Measurements from ENCODE around the gene VPS13C. TPM values are rescaled to one million over a fixed set of nuclear protein-coding genes. Genes with fewer than 3 reads are reported as not detected.

Gene VPS13C
- total RNA-seq, 1 experiment from 2014 or later: 20.9 TPM

- no peak overlapping the region for H3K4me3 Mint-ChIP-seq
- no peaks in the 10 kb centered on the region for H3K9me3 Mint-ChIP-seq
- POLR2A ChIA-PET: interaction anchor here (0.6 kb wide), 1 partner anchor 1475 kb away, joined by 3 read pairs; no protein-coding TSS in a partner anchor
- no peaks in the 10 kb centered on the region for H3K27me3 Mint-ChIP-seq (ENCODE audit: low read depth)
- no peaks in the 10 kb centered on the region for H3K36me3 Mint-ChIP-seq
- ATAC-seq: no peak
- H3K27ac Mint-ChIP-seq: no peak overlapping the region
- CTCF ChIA-PET: interaction anchor here (1.5 kb wide), 1 partner anchor 147 kb away, joined by 5 read pairs; no protein-coding TSS in a partner anchor
- no peak for DNase-seq (ENCODE audit: low spot score)
- H3K4me1 Mint-ChIP-seq: no peaks in the 10 kb centered on the region; the same call in 1 of the 2 replicates
- TF ChIP-seq JAZF1 (CRISPR knock-in tag; IDR thresholded peaks at IDR 0.05): no peak
- no peak for TF ChIP-seq FOXK1 (CRISPR knock-in tag; IDR thresholded peaks at IDR 0.05)
- no peak for TF ChIP-seq EMX1 (CRISPR knock-in tag; IDR thresholded peaks at IDR 0.05)
- TF ChIP-seq, protein P1, sequence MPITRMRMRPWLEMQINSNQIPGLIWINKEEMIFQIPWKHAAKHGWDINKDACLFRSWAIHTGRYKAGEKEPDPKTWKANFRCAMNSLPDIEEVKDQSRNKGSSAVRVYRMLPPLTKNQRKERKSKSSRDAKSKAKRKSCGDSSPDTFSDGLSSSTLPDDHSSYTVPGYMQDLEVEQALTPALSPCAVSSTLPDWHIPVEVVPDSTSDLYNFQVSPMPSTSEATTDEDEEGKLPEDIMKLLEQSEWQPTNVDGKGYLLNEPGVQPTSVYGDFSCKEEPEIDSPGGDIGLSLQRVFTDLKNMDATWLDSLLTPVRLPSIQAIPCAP (CRISPR knock-in tag; IDR thresholded peaks at IDR 0.05): no peak
- TF ChIP-seq GABPB1 (CRISPR knock-in tag; IDR thresholded peaks at IDR 0.05): no peak
- no peak for TF ChIP-seq KAT7 (CRISPR knock-in tag; IDR thresholded peaks at IDR 0.05; ENCODE audit: borderline replicate concordance)
- TF ChIP-seq, protein P2, sequence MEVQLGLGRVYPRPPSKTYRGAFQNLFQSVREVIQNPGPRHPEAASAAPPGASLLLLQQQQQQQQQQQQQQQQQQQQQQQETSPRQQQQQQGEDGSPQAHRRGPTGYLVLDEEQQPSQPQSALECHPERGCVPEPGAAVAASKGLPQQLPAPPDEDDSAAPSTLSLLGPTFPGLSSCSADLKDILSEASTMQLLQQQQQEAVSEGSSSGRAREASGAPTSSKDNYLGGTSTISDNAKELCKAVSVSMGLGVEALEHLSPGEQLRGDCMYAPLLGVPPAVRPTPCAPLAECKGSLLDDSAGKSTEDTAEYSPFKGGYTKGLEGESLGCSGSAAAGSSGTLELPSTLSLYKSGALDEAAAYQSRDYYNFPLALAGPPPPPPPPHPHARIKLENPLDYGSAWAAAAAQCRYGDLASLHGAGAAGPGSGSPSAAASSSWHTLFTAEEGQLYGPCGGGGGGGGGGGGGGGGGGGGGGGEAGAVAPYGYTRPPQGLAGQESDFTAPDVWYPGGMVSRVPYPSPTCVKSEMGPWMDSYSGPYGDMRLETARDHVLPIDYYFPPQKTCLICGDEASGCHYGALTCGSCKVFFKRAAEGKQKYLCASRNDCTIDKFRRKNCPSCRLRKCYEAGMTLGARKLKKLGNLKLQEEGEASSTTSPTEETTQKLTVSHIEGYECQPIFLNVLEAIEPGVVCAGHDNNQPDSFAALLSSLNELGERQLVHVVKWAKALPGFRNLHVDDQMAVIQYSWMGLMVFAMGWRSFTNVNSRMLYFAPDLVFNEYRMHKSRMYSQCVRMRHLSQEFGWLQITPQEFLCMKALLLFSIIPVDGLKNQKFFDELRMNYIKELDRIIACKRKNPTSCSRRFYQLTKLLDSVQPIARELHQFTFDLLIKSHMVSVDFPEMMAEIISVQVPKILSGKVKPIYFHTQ (CRISPR knock-in tag; IDR thresholded peaks at IDR 0.05): no peak
- TF ChIP-seq ATF1 (CRISPR knock-in tag; IDR thresholded peaks at IDR 0.05): no peak
- TF ChIP-seq, protein P3, sequence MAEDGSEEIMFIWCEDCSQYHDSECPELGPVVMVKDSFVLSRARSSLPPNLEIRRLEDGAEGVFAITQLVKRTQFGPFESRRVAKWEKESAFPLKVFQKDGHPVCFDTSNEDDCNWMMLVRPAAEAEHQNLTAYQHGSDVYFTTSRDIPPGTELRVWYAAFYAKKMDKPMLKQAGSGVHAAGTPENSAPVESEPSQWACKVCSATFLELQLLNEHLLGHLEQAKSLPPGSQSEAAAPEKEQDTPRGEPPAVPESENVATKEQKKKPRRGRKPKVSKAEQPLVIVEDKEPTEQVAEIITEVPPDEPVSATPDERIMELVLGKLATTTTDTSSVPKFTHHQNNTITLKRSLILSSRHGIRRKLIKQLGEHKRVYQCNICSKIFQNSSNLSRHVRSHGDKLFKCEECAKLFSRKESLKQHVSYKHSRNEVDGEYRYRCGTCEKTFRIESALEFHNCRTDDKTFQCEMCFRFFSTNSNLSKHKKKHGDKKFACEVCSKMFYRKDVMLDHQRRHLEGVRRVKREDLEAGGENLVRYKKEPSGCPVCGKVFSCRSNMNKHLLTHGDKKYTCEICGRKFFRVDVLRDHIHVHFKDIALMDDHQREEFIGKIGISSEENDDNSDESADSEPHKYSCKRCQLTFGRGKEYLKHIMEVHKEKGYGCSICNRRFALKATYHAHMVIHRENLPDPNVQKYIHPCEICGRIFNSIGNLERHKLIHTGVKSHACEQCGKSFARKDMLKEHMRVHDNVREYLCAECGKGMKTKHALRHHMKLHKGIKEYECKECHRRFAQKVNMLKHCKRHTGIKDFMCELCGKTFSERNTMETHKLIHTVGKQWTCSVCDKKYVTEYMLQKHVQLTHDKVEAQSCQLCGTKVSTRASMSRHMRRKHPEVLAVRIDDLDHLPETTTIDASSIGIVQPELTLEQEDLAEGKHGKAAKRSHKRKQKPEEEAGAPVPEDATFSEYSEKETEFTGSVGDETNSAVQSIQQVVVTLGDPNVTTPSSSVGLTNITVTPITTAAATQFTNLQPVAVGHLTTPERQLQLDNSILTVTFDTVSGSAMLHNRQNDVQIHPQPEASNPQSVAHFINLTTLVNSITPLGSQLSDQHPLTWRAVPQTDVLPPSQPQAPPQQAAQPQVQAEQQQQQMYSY (CRISPR knock-in tag; IDR thresholded peaks at IDR 0.05): no peak
- TF ChIP-seq MXD4 (CRISPR knock-in tag; IDR thresholded peaks at IDR 0.05; ENCODE audit: borderline replicate concordance): no peak
- TF ChIP-seq PRRX2 (CRISPR knock-in tag; IDR thresholded peaks at IDR 0.05): no peak
- TF ChIP-seq IRF2 (CRISPR knock-in tag; IDR thresholded peaks at IDR 0.05; ENCODE audit: borderline replicate concordance, low read depth): no peak
- no peak for TF ChIP-seq ZNF317 (CRISPR knock-in tag; IDR thresholded peaks at IDR 0.05; ENCODE audit: borderline replicate concordance, low read depth)
- TF ChIP-seq MAX (CRISPR knock-in tag; IDR thresholded peaks at IDR 0.05): no peak
- no peak for TF ChIP-seq ATF2 (CRISPR knock-in tag; IDR thresholded peaks at IDR 0.05; ENCODE audit: borderline replicate concordance, low read depth)
- no peak for TF ChIP-seq FOXJ3 (CRISPR knock-in tag; IDR thresholded peaks at IDR 0.05; ENCODE audit: borderline replicate concordance)
- no peak for TF ChIP-seq NFATC4 (CRISPR knock-in tag; IDR thresholded peaks at IDR 0.05)
- TF ChIP-seq CBFB (CRISPR knock-in tag; IDR thresholded peaks at IDR 0.05; ENCODE audit: low read depth): no peak
- TF ChIP-seq ELF4 (CRISPR knock-in tag; IDR thresholded peaks at IDR 0.05; ENCODE audit: low read depth): no peak
- no peak for TF ChIP-seq ZNF232 (CRISPR knock-in tag; IDR thresholded peaks at IDR 0.05)
Observed at GRCh38 chr15:62107571-62108121, 47.4 kb upstream of the VPS13C start.

All from WTC11 (cell line).